HL-60/S4 treated with phorbol 12-myristate 13-acetate at 8.2 ng/mL for 4 days and 3 days (cell line): ENCODE data around the gene MAP3K7CL.

Experiments used
- in situ Hi-C: fragments of 300-500 bp; cut with MboI; formaldehyde crosslinking; loops from 2 replicates; pipeline ENCODE4 v1.15.0; 2022; ENCODE audit warnings: low sequenced_read_pairs

Gene MAP3K7CL

DNA sequence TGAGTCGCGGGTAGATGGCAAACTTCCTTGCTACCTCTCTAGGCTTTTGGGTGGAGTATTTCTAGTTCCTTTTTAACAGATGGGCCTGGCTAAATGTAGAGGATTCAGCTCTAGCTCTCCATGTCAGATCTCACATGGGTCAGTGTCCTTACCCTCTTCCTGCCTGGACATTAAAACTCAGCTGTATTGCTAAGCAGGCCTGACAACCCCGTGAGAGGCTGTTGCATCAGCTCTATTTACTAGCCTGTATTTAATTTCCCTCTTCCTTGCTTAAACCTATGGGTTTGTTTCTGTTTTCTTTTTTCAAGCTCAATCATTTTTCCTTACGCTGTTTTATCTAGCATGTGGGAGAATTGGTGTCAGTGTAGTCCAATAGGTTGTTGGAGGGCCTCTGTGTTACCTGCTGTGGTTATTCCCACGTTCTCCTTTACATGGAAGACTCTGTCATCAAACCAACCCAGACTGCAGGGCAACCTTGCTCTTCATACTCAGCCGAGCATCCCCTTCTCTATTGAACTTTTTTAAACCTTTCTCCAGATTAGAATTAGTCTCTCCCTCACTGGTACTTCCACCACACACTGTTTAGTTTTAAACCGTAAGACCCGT lies 88.8 kb downstream of the MAP3K7CL start:
- in situ Hi-C loops, result no loop called here

DNA sequence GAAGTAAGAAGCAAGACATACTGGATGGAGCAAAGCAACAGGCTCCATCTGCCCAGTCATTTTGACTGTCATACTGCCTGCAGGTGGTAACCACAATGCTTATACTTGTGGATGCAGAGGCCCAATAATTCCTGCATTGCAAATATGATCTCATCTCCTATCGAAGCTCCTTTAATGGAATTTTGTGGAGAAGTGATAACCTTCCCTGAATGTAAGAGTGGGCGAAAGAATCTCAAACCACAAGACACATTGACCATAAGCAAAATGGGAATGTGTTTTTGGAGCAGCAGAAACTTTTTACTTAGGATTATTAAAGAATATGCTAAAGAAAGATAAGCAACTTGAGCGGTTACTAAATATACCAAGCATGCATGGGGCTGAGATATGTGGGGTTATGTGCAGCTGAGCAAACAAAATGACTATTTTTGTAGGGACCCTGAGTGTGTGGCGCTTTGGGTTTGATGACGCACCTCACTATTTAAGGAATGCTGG lies 90.9 kb downstream of the MAP3K7CL start:
- in situ Hi-C loops, result no loop called here

DNA sequence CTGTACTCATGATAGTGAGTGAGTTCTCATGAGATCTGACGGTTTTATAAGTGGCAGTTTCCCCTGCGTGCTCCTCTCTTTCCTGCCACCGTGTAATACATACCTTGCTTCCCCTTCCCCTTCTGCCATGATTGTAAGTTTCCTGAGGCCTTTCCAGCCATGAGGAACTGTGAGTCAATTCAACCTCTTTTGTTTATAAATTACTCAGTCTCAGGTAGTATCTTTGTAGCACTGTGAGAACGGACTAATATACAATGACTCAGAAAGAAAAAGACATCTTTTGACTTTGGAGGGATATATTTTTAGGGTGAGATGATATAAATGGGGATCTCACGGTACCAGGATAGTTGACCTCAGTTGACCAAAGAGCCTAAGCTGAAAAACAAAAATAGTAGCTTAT lies 93.6 kb downstream of the MAP3K7CL start:
- in situ Hi-C loops, result no loop called here
